Ovary (tissue), 3 donors: ENCODE results near the gene XRCC6.
"Not testable (repeated sequence)": the region's sequence is repeated elsewhere in the genome, so short reads cannot be mapped to it uniquely, and the experiment has no call there.

Source experiments
- EP300 ChIP-seq: sonication (generic); formaldehyde crosslinking; IDR thresholded peaks from one replicate; pipeline ENCODE4 v1.6.1; 2017; ENCODE audit warnings: antibody characterized with exemption
- POLR2A ChIP-seq: fragments of 450-650 bp; IDR thresholded peaks from one replicate; pipeline ENCODE4 v1.6.1; 2017; ENCODE audit warnings: antibody characterized with exemption, mild to moderate bottlenecking, moderate library complexity
- TF ChIP-seq, protein P1 (sequence below), 3 donors: fragments of 450-650 bp in 2 of 3; fragments of 200-600 bp in 1 of 3; IDR thresholded peaks; one replicate each; pipeline versions ENCODE4 v1.5.1 to v1.8.0; 2016 to 2022; ENCODE audit warnings: antibody characterized with exemption in 3 of 3, mild to moderate bottlenecking in 1 of 3
- donor health status: DM: no; HTN: no; CAD: no.

DNA sequence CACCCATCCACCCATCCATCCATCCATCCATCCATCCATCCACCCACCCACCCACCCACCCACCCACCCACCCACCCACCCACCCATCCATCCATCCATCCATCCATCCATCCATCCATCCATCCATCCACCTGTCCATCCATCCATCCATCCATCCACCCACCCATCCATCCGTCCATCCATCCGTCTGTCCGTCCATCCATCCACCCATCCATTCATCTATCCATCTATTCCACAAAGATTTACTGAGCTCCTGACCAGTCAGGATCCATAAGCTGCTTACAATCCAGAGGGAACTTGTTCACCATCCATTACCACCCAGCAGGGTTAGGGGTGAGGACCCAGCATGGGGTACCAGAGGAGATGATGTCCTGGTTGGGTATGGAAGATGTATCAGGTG, 48.8 kb upstream of the XRCC6 start:
- TF ChIP-seq, protein P1, sequence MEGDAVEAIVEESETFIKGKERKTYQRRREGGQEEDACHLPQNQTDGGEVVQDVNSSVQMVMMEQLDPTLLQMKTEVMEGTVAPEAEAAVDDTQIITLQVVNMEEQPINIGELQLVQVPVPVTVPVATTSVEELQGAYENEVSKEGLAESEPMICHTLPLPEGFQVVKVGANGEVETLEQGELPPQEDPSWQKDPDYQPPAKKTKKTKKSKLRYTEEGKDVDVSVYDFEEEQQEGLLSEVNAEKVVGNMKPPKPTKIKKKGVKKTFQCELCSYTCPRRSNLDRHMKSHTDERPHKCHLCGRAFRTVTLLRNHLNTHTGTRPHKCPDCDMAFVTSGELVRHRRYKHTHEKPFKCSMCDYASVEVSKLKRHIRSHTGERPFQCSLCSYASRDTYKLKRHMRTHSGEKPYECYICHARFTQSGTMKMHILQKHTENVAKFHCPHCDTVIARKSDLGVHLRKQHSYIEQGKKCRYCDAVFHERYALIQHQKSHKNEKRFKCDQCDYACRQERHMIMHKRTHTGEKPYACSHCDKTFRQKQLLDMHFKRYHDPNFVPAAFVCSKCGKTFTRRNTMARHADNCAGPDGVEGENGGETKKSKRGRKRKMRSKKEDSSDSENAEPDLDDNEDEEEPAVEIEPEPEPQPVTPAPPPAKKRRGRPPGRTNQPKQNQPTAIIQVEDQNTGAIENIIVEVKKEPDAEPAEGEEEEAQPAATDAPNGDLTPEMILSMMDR (IDR thresholded peaks at IDR 0.05) = not testable (repeated sequence)
- TF ChIP-seq POLR2A, EP300: not testable (repeated sequence)
